T-helper 17 cell (primary cell): ENCODE results near the gene SPOP. TPM values are rescaled to one million over a fixed set of nuclear protein-coding genes. Genes with fewer than 3 reads are reported as not detected.

Experiments used
- total RNA-seq, 4 donors: library from RNA in 2 of 4; stranded (reverse) in 2 of 4; gene quantifications; one replicate each; pipeline ENCODE4 v1.2.3 and lab custom pipeline; 2022 to 2026

The SPOP gene
- total RNA-seq, 2 donors from 2014 or later, result 46.8 to 52.7 TPM

Other genes with a start within 250 kb of the SPOP start
- under 1 TPM; 0.25 to 0.52 TPM for gene NGFR, start 182.8 kb downstream of the SPOP start, total RNA-seq
- not detected for gene NXPH3, start 102.2 kb downstream of the SPOP start, total RNA-seq
- gene SLC35B1, start 29.9 kb upstream of the SPOP start, total RNA-seq, result 10 to 100 TPM; 63.8 to 66.8 TPM
- gene FAM117A, start 86.0 kb upstream of the SPOP start, total RNA-seq, result 10 to 100 TPM; 58.9 to 68.6 TPM
- 100 to 1,000 TPM; 191 to 201 TPM for gene KAT7, start 110.6 kb upstream of the SPOP start, total RNA-seq
- not detected for gene TAC4, start 170.0 kb upstream of the SPOP start, total RNA-seq